ENCODE measurements around the gene SLC9A2.

Gene SLC9A2, protein sequence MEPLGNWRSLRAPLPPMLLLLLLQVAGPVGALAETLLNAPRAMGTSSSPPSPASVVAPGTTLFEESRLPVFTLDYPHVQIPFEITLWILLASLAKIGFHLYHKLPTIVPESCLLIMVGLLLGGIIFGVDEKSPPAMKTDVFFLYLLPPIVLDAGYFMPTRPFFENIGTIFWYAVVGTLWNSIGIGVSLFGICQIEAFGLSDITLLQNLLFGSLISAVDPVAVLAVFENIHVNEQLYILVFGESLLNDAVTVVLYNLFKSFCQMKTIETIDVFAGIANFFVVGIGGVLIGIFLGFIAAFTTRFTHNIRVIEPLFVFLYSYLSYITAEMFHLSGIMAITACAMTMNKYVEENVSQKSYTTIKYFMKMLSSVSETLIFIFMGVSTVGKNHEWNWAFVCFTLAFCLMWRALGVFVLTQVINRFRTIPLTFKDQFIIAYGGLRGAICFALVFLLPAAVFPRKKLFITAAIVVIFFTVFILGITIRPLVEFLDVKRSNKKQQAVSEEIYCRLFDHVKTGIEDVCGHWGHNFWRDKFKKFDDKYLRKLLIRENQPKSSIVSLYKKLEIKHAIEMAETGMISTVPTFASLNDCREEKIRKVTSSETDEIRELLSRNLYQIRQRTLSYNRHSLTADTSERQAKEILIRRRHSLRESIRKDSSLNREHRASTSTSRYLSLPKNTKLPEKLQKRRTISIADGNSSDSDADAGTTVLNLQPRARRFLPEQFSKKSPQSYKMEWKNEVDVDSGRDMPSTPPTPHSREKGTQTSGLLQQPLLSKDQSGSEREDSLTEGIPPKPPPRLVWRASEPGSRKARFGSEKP

DNA sequence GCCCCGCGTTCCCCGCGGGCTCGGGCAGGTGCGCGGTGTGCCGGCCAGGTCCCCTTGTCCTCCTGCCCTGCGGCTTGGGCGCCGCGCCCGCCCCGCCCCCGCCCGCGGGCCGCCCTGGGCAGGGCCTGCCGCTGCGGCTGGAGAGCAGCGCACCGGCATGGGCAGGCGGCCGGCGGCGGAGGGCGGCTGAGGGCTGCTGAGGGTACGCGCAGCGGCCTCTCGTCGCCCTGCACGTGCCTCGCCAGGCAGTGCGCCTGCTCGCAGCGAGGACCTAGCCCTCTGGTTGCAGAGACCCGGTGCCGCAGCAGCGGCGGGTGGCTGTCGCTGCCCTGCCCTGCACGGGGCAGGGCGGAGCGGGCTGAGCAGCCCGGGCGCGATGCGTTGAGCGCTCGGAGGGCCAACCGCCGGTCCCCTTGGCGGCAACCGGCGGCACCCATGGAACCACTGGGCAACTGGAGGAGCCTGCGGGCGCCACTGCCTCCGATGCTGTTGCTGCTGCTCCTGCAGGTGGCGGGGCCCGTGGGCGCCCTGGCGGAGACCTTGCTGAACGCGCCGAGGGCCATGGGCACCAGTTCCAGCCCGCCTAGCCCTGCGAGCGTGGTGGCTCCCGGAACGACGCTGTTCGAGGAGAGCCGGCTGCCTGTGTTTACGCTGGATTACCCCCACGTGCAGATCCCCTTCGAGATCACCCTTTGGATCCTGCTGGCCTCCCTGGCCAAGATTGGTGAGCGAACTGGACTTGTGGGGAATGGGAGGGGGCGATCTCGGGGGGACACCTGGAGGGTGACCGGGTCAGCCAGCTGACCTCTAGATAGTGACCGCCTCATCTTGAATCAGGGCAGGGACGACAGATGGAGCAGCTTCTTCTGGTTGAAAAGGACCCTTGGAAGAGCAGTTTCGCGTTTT lies at the start of gene SLC9A2:
Gene SLC9A2 (plus strand): TSS at position 140 of the 906 bp plus-strand sequence. CDS start 296 bp downstream, at position 436.
- no peak for DNase-seq (ENCODE audit: low read depth)

DNA sequence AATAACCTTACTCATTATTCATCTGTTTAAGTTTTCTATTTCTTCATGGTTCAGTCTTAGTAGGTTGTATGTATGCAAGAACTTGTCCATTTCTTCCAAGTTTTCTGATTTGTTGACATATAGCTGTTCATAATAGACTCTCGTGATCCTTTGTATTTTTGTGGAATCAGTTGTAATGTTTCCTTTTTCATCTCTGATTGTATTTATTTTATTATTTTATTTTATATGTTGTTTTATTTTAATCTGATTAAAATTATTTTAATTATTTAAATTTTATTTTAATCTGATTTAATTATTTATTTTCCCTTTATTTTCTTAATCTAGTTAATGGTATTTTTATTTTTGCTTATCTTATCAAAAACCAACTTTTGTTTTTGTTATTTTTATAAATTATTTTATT lies 43.5 kb upstream of the SLC9A2 start:
- DNase-seq (ENCODE audit: low read depth) = no peak

DNA sequence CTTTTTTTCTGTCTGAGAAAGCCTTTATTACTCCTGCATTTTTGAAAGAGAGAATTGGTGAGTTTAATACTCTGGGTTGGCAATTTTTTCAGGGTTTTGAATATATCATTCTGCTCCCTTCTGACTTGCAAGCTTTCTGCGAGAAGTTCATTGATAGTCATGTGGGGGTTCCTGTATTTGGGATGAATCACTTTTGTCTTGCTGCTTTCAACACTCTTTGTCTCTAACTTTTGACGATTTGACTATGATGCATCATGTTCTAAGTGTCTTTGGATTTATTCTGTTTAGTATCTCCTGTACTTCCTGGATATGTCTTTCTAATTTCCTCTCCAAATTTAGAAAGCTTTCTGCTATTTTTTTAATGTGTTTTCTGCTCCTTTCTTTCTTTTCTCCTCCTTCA lies 41.0 kb upstream of the SLC9A2 start:
- no peak for DNase-seq (ENCODE audit: low read depth)

DNA sequence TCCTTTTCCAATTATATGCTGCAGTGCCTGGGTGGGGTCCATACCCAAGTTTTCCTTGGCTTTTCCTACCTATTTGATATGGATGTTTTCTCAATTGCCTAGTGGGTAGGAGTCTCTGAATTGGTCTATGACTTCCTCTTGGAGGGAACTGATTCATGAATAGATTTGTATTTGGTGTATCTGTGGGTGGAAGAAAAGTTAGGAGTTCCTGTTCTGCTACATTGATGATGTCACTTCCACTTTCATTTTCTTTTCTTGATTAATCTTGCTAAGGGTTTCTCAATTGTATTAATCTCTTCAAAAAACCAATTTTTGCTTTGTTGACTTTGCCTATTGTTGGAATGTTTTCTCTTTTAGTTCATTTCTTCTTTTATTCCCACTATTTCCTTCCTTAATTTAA lies 37.4 kb upstream of the SLC9A2 start:
- DNase-seq (ENCODE audit: low read depth) = no peak

DNA sequence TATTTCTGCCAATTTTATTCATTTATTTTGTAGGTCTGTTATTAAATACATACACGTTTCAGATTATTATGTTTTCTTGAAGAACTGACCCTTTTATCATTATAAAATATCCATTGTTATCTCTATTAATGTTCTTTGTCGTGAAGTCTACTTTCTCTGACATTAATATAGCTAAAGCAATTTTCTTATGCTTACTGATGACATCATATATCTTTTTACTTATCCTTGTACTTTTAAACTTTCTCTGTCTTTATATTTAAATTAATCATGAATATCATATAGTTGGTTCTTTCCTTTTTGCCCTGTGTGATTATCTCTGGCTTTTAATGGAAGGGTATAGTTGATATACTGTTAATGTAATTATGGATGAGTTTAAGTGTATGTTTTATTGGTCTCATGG lies 36.5 kb upstream of the SLC9A2 start:
- no peak for DNase-seq (ENCODE audit: low read depth)

DNA sequence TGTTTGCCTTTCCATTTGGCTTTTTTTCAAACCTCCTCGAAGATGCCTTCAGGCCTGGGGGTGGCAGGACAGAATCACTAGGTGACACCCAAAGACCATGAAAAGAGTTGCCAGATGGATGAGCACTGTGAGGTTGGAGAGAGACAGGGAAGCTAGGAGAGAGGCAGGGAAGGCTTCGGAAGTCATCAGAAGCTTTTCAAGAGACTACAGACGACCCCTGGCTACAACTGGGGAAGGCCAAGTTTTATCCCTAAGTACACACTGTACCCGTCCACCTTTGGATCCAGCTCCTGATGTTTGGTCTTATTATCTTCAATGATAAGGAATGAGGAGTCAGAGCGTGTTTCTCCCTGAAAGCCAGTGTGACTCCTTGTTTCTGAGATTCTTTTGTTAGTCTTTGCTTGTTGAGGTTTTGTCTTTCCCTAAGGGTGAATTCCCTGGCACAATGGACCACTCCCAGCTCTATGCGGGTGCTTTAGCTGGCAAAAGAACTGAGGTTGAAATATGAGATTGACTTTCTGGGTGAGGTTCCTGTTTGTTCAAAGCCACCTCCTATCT lies 33.4 kb upstream of the SLC9A2 start:
- DNase-seq (ENCODE audit: low read depth) = no peak

DNA sequence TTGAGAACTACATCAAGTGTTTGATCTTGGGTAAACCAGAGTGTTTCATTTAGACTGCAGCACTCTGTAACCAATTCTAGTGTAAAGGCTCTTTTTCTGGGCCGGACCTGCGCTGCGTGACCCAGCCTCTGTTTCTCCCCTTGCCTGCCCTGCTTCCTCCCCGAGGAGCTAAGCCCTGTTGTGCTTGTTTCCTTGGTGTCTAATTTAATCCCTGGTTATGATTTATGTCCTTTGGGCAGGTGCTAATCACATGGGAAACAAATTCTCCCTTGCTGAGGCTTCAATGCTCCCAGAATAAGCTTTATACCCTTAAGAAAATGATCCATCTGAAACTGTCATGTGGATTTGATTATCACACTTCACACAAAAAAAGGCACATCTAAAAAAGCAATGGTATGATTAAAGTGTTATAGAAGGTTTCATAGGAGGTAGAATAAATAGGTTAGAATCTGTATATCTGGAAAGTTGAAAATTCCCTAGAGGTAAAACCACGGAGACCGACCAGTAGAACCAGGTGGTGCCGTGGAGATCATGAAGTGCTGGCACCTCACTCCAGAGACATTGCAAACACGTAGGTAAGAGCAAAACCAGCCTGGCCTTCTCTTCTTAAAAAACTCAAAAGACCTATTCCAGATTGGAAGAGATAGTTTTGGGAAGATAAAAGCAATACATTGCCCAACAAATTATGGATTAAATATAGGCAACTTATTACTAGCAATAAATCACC lies 31.0 kb upstream of the SLC9A2 start:
- DNase-seq (ENCODE audit: low read depth) = no peak

DNA sequence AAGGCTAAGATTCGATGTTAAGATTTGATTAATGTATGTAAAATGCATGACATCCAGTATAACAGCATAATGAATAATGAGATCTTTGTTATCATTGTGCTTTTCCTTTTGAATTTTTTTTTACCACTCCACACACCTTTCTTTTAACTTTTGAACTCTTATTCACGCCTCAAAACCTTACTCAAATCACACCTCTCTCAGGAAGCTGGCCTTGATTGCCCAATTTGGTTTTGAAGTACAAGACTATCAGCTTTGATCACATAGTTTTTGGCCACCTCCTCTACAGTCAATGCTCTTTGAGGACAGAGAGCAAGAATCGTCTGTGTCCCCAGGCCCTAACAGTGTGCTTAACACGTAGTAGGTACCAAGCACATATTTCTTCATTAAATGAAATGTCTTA lies 29.9 kb upstream of the SLC9A2 start:
- DNase-seq (ENCODE audit: low read depth) = no peak

DNA sequence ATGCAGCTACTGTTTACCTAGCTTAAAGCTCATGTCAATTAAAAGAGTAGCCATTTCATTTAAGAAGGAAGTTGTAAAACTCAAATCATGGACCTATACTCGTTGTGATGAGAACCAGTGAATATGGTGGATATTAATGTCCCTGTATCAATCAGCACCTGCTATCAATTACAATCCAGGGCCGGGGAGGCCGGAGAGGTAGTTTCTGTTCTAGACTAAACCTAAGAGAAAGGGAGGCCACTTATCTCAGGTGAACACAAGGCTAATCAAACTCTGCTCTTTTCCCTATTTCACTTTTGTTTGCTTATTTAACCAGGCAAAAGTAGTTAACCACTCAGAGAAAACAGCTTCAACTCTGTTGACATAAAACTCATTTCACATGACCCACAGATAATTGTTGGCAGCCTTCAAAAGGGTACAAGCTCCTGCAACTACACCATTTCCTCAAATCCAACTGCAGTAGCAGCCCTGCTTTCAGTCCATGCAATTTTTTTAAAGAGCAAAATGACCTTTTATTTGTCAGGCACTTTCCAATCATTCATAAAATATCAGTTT lies 27.8 kb upstream of the SLC9A2 start:
- no peak for DNase-seq (ENCODE audit: low read depth)

DNA sequence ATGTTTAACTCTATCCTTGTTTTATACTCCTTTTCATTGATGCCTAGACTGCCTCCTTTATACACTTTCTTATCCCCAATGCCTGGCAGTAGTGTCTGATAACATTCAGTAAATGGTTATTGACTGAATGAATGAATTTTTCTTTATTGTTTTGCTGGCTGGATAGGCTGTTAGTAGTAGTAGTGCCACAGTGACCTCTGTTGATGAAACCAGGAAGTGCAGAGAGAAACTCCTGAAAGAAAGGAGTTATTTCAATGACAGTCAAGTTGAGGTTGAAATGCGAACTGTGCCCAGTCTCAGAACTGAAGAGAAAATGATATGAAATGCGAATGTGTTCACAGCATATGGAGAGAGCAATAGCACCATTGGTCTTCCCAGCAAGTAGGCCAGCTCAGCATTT lies 26.8 kb upstream of the SLC9A2 start:
- DNase-seq (ENCODE audit: low read depth) = no peak

DNA sequence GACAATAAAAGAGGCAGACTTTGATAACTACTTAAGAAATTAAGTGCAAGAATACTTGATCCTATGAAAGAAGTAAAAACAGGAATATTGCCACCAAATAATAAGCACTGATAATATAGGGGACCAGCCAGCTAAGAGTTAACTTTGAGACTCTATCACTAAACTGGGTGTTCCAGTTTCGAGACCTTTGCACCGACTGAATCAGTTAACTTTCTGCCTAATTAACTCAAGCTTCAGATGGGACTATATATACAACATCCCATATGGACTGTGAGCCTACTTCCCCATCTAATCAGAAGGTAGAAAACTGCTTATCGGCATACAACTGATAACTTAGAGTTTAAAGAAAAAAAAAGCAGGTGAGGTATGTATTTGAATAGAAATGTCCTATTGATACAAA lies 25.8 kb upstream of the SLC9A2 start:
- DNase-seq (ENCODE audit: low read depth) = no peak

DNA sequence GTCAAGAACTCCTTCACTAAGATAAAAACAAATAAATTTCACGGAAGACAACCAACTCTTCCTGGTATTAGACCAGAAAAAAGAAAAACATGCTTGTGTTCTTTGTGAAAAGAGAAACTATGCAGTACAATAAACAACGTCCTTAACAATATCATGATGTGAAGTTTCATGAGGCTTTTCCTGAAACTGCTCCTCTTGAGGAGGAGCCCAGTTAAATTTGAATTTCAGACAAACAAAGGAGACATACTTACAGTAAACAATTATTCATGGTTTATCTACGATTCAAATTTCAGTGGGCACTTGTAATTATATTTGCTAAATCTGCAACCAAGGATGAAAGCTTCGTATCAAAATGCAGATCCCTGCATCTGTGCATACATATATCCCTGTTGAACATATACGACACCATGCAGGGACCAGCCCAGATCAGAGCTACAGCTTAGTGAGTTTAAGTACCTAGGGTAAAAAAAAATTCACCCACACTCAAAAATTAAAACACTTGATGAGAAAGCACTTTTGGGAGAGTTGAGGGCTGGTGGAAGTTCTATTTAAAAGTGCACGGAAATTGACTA lies 24.8 kb upstream of the SLC9A2 start:
- DNase-seq (ENCODE audit: low read depth) = no peak

DNA sequence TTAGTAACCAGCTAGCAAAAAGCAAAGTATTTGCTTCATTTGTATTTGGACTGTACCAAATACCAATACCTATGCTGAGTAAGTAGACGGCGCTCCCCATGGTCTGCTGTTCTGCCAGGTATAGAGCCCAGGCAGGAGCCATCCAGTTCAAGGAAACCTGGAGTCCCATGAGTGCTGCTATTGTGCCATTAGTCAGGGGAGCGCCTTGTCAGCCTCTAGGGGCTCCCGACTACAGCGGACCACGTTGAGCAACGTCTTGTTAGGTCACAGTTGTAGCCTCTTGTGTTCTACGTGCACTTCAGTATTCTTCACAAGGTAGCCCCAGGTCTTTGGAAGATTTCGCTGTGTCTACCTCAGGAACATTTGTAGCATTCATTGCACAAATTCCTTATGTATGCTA lies 21.6 kb upstream of the SLC9A2 start:
- no peak for DNase-seq (ENCODE audit: low read depth)

DNA sequence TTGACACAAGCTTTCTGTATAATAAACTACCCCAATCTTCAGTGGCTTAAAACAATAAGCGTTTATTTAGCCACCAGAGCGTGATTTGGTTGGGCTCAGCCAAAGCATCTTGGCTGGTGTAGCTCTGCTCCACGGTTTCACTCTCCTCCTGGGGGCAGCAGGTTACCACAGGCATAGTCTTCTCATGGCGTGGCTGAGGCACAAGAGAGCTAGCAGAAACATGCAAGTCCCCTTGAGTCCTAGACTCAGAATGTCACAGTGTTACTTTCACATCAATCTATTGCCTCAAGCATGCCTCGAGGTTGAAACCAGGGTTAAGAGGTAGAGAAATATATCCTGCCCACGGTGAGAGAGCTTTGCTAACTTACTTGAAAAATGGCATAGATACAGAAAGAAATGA lies 19.9 kb upstream of the SLC9A2 start:
- no peak for DNase-seq (ENCODE audit: low read depth)

DNA sequence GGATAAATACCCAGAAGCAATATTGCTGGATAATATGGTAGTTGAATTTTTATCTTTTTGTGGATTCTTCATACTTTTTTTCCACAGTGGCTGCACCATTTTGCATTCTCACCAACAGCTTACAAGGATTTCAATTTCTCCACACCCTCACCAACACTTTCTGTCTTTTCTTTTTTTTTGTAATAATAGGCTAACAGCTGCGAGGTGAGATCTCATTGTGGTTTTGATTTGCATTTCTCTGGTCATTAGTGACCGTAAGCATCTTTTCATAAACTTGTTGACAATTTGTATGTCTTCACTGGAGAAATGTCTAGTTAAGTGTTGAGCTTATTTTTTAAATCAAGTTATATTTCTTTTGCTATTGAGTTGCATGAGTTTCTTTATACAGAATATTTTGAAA lies 17.6 kb upstream of the SLC9A2 start:
- DNase-seq (ENCODE audit: low read depth) = no peak

DNA sequence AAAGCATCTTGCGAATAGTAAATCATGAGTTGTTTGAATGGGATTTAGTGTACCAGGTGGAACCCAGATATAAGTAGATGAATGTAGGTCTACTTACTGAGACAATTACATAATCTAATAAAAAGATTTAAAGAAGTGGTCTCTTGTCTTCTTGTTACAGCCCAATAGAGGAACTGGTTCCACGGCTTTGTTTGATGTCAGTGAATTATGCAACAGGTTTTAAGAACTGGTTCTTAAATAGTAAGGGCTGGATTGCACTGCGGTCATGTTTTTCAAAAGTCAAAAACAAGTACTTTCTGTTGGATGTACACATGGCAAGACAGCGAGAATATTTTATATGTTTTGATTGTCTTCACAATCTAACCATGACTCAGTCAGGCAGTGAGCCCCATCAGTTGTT lies 15.4 kb upstream of the SLC9A2 start:
- DNase-seq (ENCODE audit: low read depth) = no peak

DNA sequence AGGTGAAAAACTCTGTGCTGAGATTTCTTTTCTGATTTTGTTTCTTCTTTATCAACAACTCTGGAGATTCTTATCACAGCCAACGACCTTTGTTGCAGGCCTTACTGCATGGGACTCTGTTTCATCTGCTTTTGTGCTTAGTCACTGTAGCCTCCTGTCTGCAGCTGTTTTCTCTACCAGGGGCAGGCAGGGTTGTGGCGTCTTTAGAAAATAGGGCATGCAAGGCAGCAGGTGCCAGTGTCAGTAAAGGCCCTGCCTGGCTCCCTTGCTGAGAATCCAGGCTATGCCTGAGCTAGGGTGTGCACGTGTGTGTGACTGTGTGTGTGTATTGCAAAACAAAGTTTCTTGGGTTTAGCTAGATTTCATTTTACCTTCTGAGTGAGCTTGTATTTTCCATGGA lies 14.6 kb upstream of the SLC9A2 start:
- no peak for DNase-seq (ENCODE audit: low read depth)

DNA sequence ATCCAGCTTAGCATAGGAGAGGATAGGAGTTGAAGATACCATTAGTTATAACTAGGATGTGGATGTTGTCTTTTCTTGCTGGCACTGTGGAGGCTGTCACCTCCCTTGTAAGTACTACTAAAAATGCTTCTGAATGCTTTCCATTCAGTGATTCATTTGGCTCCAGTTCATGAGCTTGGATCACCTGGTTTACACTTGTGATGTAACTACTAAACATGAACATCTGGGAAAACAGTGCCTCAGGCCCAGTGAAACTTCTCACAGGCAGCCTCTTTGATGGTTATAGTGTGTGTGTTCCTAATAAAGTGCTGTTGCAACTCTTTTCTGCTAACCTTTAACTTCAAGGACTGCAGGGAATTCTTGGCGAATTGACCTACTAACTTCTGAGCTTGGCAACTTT lies 13.0 kb upstream of the SLC9A2 start:
- DNase-seq (ENCODE audit: low read depth) = no peak

DNA sequence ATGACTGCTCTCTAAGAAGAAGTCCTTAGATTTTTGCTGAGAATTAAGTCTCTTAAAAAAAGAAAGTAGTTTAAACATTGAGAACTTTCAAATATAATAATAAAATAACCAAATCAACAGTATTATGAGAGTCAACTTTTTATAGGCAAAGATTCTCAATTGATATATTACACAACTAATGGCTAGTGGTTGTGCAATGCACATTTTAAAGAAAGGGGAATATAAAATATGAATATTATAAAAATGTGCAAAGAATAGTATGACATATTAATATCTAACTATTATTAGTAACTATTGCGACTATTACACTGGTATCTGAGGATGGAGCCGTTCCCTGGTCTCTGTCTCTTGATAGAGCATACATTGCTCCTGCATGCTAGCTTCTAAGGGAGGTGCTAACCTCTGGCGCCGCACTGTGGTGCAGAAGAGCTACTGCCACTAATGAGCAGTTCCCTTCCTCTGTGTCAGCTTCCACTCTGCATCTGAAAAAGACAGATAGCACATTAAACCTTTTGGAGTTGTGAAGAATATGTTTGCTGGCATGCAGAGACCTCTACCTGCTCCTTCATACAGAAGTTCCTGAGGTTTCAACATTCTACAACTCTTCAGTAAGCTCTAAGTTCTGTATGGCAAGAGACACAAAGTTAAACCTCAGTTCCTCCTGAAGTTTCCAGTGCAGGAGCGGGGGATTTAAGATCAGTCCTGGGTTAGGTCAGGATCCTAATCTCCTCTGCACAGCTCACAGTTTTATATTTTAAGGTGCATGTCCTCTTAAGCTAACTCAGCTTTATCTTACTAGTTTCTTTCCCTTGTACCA lies 3.5 kb upstream of the SLC9A2 start:
- no peak for DNase-seq (ENCODE audit: low read depth)
